Right kidney (tissue), 1 donor: ENCODE data around the gene ATP9A.
"Not testable (repeated sequence)": the region's sequence is repeated elsewhere in the genome, so short reads cannot be mapped to it uniquely, and the experiment has no call there.

ENCODE experiments used
- DNase-seq: peaks from one replicate; pipeline ENCODE4 v3.0.0-alpha.2; 2016

The ATP9A gene

DNA sequence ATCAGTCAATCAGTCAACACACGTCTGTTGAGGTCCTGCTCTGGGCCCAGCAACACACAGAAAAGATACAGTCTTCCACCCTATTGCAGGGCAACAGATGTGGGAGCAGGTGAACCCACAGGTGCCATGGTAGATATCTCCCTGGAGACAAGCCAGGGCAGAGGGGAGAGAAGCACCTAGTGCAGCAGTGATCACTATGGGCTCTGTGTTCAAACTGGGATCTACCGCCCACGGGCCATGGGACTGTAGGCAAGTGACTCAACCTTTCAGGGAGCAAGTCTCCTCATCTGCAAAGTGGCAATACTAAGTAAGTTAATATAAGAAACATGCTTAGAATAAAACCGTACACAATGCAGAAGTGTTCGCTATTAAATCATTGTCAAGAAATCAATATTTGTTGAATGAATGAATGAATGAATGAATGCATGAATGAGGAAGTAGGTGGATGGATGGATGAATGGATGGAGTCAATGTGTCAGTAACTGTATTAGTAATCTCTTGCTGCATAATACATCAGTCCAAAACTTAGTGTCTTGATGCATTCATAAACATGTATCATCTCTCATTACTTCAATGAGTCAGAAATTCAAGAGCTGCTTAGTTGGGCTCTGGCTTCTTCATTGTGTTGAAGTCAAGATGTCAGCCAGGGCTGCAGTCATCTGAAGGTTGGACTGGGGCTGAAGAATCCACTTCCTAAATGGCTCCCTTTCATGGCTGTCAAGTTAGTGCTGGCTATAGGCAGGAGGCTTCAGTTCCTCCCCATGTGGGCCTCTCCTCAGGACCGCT, 193.7 kb downstream of the ATP9A start:
- DNase-seq = no peak

DNA sequence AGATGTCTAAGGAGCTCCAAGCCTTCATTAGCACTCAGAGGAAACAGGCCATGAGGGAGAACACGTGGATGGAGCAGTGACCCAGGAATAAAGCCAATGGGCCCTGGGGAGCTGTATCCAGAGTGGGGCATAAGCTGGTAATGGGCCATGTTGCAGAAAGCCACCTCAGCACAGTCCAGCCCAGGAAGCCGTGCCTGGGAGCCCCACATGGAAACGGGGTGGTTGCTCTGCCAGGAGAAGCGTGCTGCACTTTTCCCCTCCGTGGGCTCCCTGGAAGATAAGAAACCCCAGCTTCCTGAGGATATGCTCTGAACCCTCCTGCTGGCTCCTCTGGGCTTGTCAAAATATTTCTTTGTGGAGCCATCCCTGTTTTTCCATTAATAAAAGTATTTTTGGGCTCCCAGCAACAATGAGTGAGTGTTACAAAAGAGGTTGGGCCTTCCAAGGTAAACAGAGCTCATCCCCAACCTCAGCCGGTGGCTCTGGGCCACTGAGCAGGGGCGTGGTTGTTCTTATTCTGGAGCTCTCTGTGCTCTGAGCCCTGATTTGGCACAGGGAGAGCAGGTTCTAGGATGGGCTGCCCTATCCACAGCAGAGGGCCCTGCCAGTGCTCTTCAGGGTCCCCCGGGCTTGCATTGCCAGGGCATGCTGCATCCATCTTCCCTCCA, 194.5 kb downstream of the ATP9A start:
- DNase-seq = no peak

DNA sequence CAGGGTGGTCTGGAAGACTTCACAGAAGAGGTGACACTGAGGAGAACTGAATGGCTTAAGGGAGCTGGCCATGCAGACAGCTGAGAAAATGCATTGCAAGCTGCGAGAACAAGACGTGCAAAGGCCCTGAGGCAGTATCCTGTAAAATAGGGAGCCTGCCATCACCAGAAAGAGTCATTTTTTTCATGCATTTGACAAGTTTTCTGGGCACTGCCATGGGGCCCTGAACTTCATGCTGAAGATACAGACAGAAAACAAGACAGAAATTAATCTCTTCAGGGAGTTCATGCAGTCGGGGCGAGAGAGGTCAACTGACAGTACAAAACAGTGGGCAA, 196.8 kb downstream of the ATP9A start:
- DNase-seq = no peak

DNA sequence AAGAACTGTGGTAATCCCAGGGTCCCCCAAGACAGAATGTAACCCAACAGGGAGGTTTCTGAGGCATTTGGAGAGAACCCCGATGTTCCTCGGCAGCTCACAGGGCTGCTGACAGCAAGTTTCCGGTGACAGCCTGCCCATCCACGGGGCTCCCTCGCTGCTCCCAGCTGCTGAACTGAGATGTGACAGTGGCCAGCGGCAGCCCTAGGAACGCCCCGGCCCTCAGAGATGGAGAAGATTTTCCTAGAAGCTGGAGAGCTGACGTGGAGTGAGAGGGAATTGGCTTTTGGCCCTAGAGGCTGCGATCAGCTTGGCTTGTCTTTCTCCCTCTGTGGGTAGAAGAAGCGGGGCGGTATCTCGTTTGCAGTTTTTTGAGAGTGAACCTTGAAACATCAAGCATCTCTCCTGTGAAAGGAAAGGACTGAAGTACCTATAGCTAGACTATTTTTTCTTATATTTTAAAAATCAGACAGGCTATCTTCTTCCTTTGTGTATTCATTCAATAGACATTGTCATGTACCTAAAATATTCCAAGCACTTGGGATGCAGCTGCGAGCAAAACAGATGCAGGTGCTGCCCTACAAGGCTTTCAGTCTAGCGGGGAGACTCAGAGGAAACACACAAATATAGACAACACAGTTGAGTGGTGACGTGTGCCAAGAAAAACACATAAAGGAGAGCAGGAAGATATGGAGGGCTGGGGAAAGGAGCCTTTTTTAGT, 197.3 kb downstream of the ATP9A start:
- DNase-seq = no peak

DNA sequence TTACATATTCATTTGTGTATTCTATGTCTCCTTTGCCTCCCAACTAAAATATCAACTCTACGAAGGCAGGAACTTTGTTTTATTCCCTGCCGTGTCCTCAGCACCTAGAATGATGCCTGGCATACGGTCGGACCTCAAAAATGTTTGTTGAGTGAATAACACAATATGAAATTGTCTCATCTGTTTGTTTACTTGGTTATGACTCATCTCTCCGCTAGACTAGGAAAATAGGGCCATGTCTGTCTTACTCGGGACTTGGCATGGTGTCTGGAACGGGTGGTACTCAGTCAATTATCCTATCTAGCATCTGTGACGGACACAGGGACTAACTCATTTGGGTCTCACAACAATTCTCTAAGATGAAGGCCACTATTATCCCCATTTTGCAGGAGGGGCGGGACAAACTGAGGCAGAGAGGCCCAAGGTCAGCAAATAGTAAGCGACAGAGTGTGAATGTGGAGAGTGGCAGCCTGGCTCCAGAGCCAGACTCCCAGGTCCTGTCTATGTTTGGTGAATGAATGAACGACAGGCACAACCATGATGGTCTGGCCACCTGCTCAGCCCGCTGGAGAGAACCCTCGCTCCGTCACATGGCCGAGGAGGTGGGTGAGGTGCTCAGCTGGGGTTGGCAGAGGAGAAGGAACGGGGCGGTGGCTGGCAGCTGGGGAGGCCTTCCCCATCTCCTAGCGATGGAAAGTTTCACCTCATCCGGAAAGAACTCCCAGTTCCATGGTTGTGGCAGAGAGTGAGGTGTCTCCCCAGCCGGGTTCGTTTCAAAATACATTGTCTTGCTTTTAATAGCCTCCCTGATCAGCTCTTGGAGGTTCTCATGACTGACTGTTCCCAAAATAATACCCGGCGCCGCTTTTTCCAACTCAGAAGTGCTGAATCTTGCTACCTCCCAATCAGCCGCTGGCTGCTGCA, 198.1 kb downstream of the ATP9A start:
- no peak for DNase-seq

DNA sequence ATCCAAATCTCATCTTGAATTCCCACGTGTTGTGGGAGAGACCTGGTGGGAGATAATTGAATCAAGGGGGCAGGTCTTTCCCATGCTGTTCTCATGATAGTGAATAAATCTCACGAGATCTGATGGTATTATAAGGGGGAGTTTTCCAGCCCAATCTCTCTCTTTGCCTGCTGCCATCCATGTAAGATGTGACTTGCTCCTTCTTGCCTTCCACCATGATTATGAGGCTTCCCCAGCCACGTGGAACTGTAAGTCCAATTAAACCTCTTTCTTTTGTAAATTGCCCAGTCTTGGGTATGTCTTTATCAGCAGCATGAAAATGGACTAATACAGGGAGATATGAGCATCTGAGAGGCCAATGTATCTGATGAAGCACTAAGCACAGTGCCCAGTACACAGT, 199.7 kb downstream of the ATP9A start:
- not testable (repeated sequence) for DNase-seq

DNA sequence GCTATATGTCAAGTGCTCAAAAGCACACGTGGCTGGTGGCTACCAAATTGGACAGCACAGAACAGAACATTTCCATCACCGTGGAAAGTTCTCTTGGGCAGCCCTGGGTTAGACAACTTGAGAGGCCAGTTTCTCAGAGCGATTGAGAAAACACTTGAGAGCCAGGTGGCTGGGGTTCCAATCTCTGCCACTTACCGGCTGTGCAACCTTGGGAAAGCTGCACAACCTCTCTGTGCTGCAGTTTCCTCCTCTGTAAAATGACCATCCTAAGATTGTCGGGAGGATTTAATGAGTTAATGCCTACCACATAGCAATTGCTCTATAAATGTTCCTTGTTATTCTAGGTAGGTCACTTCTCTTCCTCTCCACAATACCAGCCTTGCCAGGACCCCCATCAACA, 200.6 kb downstream of the ATP9A start:
- DNase-seq = no peak

DNA sequence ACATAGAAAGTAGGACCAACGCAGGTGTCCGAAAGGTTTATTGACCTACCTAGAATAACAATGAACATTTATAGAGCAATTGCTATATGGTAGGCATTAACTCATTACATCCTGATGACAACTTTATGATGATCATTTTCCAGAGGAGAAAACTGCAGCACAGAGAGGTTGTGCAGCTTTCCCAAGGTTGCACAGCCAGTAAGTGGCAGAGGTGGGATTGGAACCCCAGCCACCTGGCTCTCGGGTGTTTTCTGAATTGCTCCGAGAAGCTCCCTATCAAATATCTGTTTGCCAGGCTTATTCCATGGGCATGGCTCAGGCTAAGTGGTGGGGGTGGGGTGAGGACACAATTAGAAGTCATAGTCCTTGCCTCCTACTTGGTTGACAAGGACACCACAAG, 201.6 kb downstream of the ATP9A start:
- no peak for DNase-seq

DNA sequence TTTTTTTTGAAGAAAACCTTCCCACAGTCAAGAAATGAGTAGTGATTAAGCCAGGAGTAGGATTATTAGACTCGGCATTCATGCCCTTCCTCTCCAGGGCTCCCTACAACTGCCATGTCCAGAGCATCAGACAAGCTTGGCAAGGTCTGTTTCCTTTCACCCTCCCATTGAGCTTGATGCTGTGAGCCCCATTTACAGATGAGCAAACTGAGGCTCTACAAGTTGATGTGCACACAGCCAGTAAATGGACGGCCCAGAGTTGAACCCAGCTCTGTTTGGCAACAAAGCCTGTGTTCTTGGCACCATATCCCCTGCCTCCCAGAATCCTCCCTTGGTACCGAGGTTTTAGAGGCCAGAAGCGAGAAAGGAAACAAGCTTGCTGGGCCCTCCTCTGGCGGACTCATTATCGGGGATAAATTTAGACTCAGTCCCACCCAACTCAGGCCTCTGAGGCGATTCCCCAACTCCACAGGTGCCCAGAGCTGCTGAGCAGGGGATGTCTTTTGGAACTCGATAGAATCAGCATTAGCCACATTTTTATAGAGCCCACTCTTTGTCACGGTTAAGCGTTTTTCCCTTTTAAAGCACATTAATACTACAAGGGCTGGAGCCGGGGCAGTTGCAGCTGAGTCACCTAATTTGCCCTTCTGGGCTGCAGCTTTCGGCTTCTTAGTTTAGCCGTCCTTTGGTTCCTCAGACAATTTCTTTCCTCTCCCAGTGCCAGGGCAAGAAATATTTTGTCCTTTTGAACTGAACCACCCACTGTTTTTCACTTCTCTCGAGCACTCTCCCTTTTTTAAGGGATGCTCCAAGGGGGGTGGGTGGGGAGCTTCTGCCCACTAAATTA, 202.7 kb downstream of the ATP9A start:
- DNase-seq = no peak

DNA sequence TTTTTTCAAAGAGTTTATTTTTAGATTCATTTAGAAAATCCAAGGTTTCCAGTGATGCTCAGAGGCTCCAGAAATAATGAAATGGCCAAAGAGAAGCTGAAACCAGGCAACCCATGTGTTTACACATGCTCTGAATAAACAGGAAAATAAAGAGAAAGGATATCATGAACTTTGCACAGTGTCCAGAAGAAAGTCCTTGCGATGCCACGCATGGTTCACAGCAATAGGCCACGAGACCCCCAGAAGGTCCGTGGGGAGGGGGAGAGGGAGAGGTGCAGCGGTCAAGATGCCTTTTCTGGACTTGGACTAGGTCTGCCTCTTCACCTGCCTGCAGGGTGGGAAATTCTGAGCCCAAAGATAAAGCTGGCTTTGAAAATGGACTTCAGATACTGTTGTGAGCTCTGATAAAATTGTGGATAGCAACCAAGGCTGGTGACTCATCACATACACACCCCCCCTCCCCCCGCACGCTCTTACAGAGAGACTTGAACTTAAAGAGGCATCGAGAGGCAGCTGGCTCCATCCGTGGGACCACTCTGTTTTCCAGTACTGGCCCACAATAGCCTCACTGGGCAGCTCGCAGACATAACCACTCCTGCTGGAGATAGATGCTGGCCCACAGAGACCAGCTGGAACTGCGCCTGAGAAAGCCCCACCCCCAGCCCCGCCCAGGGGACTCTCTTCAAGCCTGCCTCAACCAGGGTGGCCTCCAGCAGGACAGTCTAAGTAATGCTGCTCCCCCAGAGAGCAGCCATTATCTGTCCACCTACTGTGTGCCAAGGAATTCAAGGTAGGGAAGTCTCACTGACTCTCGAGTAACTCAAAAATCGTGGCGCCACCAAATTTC, 204.5 kb downstream of the ATP9A start:
- peak; percentile 39 for DNase-seq

DNA sequence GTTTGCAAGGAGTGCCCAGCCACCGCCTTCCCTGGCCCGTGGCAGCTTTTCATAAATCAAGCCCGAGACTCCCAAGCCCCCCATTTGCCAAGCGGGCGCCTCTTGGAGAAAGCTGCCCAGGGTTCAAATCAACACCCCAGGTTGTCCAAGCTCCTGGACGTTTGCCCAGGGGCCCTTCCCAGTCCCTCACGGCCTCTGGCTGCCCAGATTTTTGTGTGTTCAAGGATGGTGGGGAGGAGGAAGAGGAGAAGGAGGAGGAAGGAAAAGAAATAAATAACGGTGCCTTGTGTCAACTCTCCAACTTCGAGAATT, 205.1 kb downstream of the ATP9A start:
- no peak for DNase-seq

DNA sequence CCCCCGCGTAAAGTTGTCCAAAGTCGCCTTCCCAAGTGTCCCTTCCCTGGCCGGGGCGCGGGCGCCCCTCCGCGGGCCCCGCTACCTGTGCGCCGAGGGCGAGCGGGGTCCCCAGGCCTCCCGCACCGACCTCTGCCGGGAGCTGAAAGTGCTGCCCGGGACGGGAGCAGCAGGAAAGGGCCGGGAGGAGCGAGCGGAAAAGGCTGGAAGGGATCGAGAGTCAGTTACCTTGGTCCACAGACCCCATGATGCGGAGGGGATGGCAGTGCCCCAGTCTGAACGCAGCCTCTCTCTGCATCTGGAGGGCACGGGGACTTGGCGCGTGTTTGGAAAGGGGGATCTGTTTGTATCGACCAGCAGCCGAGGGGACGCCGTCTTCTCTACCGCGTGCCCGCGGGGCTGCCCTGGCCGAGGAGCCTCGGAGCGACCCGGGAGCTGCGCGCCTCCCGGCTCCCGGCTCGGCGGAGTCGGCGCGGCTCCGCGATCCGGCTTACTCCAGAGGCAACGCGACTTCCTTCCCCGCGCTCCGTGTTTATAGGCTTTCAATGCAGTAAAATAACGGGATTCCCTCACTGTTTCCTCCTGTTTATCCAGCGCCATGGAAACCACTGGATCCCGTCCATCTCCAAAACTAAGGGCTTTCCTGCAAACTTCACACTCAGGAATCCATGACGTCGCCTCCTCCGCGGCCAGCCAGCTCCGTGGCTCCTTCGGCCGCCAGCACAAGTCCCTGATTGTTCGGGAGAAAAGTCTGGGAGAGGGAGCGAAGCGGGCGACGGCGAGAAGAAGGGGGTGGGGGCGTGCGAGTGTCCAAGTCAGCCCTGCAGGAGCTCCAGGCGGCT, 205.6 kb downstream of the ATP9A start:
- peak; percentile 92 for DNase-seq

DNA sequence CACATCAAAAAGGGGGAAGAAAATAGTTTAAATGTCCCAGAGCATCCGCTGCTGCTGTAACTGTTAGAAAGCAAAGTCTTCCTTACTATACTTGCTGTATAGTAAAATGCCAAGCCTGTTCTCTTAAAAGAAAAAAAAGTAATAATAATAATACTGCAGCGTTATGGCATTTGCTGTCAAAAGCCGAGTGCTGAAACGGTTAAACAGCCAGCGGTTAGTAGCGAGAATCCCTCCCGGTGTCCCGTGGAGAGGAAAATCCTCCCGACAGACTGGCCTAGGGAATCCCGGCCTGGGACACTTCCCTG, 206.2 kb downstream of the ATP9A start:
- DNase-seq = no peak

DNA sequence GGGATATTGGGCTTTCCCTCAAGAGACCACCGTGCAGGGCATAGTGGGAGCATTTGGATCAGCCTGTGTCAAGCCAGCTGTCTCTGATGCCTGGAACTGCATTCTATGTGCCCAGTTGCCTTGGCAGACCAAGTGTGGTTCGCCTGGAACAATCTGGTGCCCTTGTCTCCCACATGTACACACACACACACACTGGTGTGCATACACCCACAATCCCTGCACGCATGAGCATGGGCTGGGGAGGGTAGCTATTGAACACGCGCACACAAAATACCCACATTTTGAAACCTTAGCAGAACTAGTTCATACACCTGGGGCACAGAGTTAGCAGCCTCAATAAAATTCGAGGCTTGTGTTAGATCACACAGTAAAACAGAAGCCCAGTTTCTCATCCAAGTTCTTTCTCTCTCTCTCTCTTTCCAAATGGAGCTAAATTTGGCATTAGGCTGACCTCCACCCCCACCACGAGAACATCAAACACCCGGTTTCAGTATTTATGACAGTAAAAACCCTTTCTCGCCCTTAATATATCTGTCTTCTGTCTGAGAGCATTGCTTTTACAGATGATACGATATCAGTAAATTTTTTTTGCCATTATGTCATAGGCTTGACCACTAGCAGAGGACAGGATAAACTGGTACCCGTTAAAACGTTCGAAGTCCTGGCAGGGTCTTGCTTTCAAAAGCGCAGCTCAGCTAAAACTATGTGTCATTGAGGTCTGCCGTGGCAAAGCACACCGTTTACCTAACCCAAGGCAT, 207.5 kb downstream of the ATP9A start:
- peak; percentile 17 for DNase-seq

DNA sequence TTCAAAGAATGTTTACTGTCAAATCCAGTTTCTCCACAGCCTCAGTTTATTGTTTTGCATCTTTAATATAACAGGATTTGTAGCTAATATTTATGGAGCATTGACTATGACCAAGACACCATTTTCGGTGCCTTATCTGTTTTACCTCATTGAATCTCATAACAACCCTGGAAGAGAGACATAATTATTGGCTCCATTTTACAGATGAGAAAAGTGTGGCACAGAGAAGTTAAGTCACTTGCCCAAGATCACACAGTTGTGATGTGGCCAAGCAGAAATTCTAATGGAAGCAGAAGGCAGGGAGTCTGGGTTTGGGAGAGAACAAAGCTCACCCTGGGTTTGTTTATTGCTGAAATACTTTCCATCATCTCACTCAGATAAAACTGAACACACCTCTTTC, 208.1 kb downstream of the ATP9A start:
- no peak for DNase-seq

DNA sequence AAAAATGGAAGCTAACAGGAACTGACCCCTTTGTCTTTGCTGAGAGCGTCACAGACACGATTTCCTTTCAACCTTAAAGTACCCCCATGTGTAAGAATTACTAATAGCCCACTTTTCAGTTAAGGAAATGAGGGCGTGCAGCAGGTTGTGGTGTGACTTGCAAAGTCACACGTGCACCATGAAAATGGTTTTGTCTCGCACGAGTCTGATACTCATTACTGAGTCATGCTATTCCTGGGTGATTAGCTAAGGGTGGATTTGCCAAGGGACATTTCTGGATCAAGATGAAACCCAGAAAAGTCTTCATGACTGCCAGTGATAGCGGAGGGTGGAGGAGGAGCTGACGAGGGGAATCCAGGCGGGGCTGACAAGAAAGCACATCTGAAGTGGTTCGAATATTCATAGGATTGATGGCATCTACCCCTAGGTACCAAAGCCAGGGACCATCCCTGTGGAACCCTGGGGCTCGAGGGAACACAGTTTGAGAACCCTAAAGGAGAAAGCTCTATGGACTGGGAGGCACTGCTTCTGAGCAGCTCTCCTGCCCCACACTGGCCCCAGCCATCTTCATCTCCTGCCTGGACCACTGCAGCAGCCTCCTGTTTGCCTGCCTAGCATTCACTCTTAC, 213.5 kb downstream of the ATP9A start:
- no peak for DNase-seq

DNA sequence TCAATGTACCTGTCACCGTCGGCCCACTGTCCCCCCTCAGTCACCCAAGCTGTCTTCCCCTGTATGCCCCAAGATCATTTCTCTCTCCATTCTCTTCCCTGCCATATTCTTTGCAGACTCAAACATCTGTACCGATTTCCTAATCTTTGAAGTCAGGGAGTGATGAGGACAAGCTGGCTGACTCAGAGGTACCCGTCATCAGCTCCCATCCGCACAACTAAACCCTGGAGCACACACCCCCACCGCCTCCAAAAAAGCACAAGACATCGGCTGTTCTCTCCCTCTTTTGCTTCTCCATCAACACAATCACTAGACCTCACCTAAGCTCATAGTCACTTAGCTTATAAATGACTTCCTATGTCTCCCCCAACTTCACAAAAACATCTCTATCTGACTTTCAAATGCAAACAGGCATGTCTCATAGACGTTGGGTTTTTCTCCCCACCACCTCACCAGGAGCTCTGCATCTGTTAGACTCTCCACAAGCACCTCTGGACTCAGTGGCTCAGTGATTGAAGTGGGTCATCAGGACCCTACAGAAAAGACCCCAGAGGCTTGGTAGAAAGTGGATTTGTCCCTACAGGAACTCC, 214.2 kb downstream of the ATP9A start:
- no peak for DNase-seq

DNA sequence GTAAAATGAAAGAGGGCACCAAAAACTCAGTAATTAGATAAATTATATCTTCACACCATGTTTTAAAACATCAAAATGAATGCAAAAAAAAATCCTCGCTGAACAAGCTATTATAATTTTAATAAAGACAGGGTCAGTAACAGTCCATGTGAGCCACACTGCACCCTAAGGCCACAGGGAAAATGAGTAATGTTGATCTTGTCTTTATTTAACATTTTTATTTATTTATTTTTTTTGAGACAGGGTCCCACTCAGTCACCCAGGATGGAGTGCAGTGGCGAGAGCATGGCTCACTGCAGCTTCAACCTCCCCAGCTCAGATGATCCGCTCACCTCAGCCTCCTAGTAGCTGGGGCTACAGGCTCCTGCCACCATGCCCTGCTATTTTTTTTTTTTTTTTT, 217.0 kb downstream of the ATP9A start:
- no peak for DNase-seq
